Measurements from ENCODE around the gene PCNT. TPM values are rescaled to one million over a fixed set of nuclear protein-coding genes. Genes with fewer than 3 reads are reported as not detected.
A peak's percentile ranks its signal among the peaks of the same experiment; 100 is the strongest.

The PCNT gene
- total and polyA plus RNA-seq, 2 donors (not counting 1 experiment from before 2014, with no cell fraction given): 20.3 to 58.1 TPM

GRCh38 chr21:46357684-46358425, 33.9 kb downstream of the PCNT start:
- no peaks in the 10 kb centered on the region for H4K20me1 ChIP-seq (ENCODE audit: control insufficient read depth, insufficient read depth, low read length, poor library complexity, severe bottlenecking)
- Mint-ChIP-seq H3K27ac (peak overlapping the region; percentile 78), H3K27me3 (no peaks in the 10 kb centered on the region), H3K9me3 (ENCODE audit: insufficient read depth) (no peaks in the 10 kb centered on the region), H3K4me3 (no peak overlapping the region), H3K4me1 (peaks cover 5% of the 10 kb centered on the region)
- H3K9ac ChIP-seq (ENCODE audit: low read length): no peak overlapping the region
- H3K9me3 ChIP-seq (ENCODE audit: control extremely low read depth in 1 of 3, control insufficient read depth in 2 of 3, insufficient read depth in 1 of 3, low read length in 2 of 3): peaks cover 0 to 3% (median 0%) of the 10 kb centered on the region in 3 donors
- ATAC-seq (ENCODE audit: low read depth): no peak
- no peak overlapping the region for H2AFZ ChIP-seq (ENCODE audit: insufficient read depth, low read depth, low read length, poor library complexity, severe bottlenecking)
- no peaks in the 10 kb centered on the region for H3K79me2 ChIP-seq (ENCODE audit: control insufficient read depth, insufficient read depth, low read length)
- H3K27me3 ChIP-seq (replicated peaks in 1 of 4; ENCODE audit: control extremely low read depth in 1 of 4, control insufficient read depth in 3 of 4, insufficient read depth in 4 of 4, low read length in 3 of 4): no peaks in the 10 kb centered on the region
- peaks cover 0 to 33% of the 10 kb centered on the region in 2 experiments for H3K36me3 ChIP-seq (replicated peaks in 1 of 2; ENCODE audit: control extremely low read depth in 1 of 2, control insufficient read depth in 1 of 2, extremely low read depth in 1 of 2, insufficient read depth in 2 of 2, low read length in 1 of 2)
- no peak overlapping the region for H3K4me3 ChIP-seq (ENCODE audit: control extremely low read depth in 1 of 5, extremely low read depth in 1 of 5, insufficient read depth in 1 of 5, low read depth in 2 of 5, low read length in 4 of 5)
- no peak overlapping the region for H3K4me2 ChIP-seq (replicated peaks; ENCODE audit: low read depth, low read length, poor library complexity, severe bottlenecking)
- POLR2A ChIA-PET: no interaction called here
- H3K27ac ChIP-seq (ENCODE audit: low read length in 2 of 2): no peak overlapping the region
- peaks cover 0 to 3% of the 10 kb centered on the region in 2 donors for H3K4me1 ChIP-seq (ENCODE audit: control insufficient read depth in 2 of 2, insufficient read depth in 2 of 2, low read length in 2 of 2)
- intact Hi-C loops (cut with micrococcal nuclease): no loop called here
- CTCF ChIA-PET: interaction anchor here (0.8 kb wide), 1 partner anchor 33 kb away, joined by 3 read pairs; no protein-coding TSS in a partner anchor
- DNase-seq: no peak
- TF ChIP-seq CTCF (IDR thresholded peaks at IDR 0.05): no peak
- TF ChIP-seq EZH2 (IDR thresholded peaks at IDR 0.05; ENCODE audit: borderline replicate concordance, insufficient read depth, low read depth, low read length, poor library complexity, severe bottlenecking): no peak
- 96% methylated on average over 16 of the region's 19 CpGs for WGBS (ENCODE audit: insufficient coverage)

GRCh38 chr21:46361176-46361575, 37.2 kb downstream of the PCNT start:
- ATAC-seq (ENCODE audit: low read depth) (no peak), DNase-seq (no peak)
- Mint-ChIP-seq H3K27ac (no peak overlapping the region), H3K4me1 (peaks cover 5% of the 10 kb centered on the region), H3K27me3 (no peaks in the 10 kb centered on the region), H3K9me3 (ENCODE audit: insufficient read depth) (no peaks in the 10 kb centered on the region), H3K4me3 (no peak overlapping the region)
- WGBS (ENCODE audit: insufficient coverage): 90% methylated on average over 6 of the region's 10 CpGs
- H3K9me3 ChIP-seq (ENCODE audit: control extremely low read depth in 1 of 3, control insufficient read depth in 2 of 3, insufficient read depth in 1 of 3, low read length in 2 of 3): no peaks in the 10 kb centered on the region
- no peak for TF ChIP-seq EZH2 (IDR thresholded peaks at IDR 0.05; ENCODE audit: borderline replicate concordance, insufficient read depth, low read depth, low read length, poor library complexity, severe bottlenecking)
- no peak for TF ChIP-seq CTCF (IDR thresholded peaks at IDR 0.05)
- H4K20me1 ChIP-seq (ENCODE audit: control insufficient read depth, insufficient read depth, low read length, poor library complexity, severe bottlenecking): no peaks in the 10 kb centered on the region
- no peak overlapping the region for H3K9ac ChIP-seq (ENCODE audit: low read length)
- no peak overlapping the region for H3K4me3 ChIP-seq (ENCODE audit: control extremely low read depth in 1 of 5, extremely low read depth in 1 of 5, insufficient read depth in 1 of 5, low read depth in 2 of 5, low read length in 4 of 5)
- no peak overlapping the region for H2AFZ ChIP-seq (ENCODE audit: insufficient read depth, low read depth, low read length, poor library complexity, severe bottlenecking)
- ChIA-PET CTCF (no interaction called here), POLR2A (no interaction called here)
- H3K4me1 ChIP-seq (ENCODE audit: control insufficient read depth in 2 of 2, insufficient read depth in 2 of 2, low read length in 2 of 2): peaks cover 0 to 3% of the 10 kb centered on the region in 2 donors
- peaks cover 4% of the 10 kb centered on the region for H3K79me2 ChIP-seq (ENCODE audit: control insufficient read depth, insufficient read depth, low read length)
- no peak overlapping the region for H3K27ac ChIP-seq (ENCODE audit: low read length in 2 of 2)
- peaks cover 2 to 29% of the 10 kb centered on the region in 2 experiments for H3K36me3 ChIP-seq (replicated peaks in 1 of 2; ENCODE audit: control extremely low read depth in 1 of 2, control insufficient read depth in 1 of 2, extremely low read depth in 1 of 2, insufficient read depth in 2 of 2, low read length in 1 of 2)
- intact Hi-C loops (cut with micrococcal nuclease): no loop called here
- H3K27me3 ChIP-seq (replicated peaks in 1 of 4; ENCODE audit: control extremely low read depth in 1 of 4, control insufficient read depth in 3 of 4, insufficient read depth in 4 of 4, low read length in 3 of 4): no peaks in the 10 kb centered on the region
- H3K4me2 ChIP-seq (replicated peaks; ENCODE audit: low read depth, low read length, poor library complexity, severe bottlenecking): no peak overlapping the region

Data from B cell (primary cell).